Activated CD4-positive, alpha-beta T cell treated with anti-CD3 and anti-CD28 coated beads, Interleukin-2, amount 50 U/mL, for 24 hours (primary cell): ENCODE measurements around the gene ZNF12.
"Not testable (repeated sequence)": the region's sequence is repeated elsewhere in the genome, so short reads cannot be mapped to it uniquely, and the experiment has no call there.

ENCODE experiments used
- DNase-seq, 2 donors: peaks; one replicate each; pipeline ENCODE4 v3.0.0-alpha.2; 2020; ENCODE audit warnings: low read depth in 1 of 2, low spot score in 1 of 2

ZNF12 gene

DNA sequence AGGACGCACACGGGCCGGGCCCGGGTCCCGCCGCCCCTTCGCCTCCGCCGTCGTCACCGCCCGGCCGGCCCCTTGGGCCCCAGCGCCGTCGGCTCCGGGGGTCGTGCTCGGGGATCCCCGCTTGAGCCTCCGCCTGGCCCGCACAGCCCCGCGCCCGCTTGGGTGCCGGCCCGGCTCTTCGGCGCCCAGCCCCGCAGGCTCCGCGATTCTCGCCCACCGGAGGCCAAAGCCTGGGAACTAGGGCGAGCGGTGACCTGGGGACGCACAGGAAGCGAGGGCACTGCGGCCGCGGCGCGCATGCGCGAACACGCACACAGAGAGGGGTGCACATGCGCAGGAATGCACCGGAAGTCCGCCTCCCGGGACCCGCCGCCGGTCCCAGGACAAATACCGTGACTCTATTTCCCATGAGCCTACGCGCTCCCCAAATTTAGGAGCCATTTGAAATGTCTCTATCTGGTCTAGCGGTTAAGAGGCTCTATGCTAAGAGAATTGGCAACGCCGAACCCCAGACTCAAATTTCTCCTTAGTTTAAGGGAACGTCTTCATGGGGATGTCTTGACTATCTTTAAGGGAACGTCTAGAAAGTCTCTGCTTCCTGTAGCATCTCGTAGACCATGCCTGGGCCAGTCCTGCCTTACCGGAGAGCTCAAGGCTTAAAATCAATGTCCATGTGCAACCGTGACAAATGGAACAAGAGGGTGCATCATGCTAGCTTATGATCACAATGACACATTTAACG is at the start of gene ZNF12:
TSS of gene ZNF12 (minus strand) at position 282 of the 742 bp plus-strand sequence. CDS start 1,774 bp downstream, outside the sequence.
- DNase-seq: peak; percentile 92 to 94

DNA sequence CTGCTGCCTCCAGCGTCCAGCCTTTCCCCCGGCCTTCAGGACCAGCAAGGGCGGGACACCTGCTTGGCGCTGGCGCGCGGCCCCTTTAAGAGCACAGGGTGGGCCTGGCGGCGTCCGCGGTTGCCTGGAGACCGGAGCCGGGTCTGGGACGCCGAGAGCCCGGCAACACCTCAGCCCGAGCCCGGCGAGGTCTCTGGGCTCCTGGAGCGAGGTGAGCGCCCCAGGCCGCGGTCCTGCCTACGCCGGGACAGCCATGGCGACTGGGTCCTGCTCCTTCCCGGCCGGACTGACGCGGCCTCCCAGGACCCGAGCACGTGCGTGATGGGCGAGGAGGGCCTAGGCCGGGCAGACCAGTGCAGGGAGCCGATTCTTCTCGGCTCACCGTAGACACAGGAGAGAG is 47.2 kb upstream of the ZNF12 start, which contains the start of gene RSPH10B2:
TSS of gene RSPH10B2 (plus strand) at position 140 of the 400 bp plus-strand sequence. CDS start 3,575 bp downstream, outside the sequence.
- not testable (repeated sequence) for DNase-seq

DNA sequence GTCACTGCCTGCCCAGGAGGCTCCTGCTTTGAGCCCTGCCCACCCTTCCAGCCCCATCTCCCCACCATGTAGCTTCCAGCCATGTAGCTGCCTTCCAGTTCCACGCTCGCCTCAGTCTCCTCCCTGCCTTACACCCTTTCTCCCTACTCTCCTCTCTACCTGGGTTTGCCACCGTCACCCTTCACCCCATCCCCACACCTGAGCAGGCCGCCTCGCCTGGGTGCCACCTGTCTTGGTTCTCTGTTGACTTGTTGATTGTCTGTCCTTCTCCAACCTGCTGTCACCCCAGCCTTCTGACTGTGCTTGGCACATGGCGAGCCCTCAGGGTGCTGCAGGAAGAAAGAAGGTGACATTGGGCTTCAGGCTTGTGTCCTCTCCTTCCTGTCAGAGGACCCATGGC is 43.4 kb upstream of the ZNF12 start:
- not testable (repeated sequence) for DNase-seq

DNA sequence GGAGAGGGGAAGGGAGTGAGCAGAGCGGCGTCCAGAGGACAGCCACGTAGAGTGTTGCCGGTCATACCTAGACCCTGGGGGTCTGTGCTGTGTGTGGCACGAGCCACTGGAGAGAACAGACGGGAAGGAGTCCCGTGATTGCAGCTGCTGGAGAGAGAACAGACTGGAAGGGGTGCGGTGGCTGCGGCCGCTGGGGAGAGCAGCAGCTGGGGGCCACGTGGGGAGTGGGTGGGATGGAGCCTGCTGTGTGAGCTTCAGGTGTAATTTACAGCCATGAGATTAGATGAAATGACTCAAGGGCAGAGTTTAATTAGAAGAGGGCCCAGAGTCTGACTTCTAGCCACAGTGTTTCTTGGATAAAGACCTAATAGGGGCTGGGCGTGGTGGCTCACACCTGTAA is 42.6 kb upstream of the ZNF12 start:
- not testable (repeated sequence) for DNase-seq

DNA sequence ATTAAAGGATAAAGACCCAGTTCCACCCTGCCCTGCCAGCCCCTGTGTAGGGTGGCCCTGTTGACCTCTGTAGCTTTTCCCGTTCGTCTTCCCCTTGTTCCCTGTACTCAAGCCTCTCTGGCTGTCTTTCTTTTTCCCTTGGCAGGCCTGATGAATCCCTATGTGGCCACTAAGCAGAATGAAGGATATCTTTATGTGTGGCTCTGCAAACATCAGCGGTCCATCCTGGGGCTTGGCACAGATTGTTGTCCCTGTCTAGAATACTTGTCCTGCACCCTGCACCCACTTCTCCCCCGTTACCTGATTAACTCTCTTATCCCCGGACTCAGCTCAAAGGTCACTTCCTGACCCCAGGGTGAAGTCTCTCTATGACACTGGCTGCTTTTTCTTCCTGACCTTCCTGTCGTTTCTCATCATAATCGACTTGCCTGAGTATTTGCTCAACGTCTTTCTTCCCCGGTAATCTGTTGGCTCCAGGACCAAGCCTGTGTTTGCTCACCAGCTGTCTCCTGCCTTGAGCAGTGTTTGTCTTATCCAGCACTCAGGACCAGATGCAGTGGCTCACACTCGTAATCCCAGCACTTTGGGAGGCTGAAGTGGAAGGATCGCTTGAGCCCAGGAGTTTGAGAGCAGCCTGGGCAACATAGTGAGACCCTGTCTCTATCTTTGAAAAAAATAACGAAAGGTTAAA is 37.8 kb upstream of the ZNF12 start:
- DNase-seq: not testable (repeated sequence)

DNA sequence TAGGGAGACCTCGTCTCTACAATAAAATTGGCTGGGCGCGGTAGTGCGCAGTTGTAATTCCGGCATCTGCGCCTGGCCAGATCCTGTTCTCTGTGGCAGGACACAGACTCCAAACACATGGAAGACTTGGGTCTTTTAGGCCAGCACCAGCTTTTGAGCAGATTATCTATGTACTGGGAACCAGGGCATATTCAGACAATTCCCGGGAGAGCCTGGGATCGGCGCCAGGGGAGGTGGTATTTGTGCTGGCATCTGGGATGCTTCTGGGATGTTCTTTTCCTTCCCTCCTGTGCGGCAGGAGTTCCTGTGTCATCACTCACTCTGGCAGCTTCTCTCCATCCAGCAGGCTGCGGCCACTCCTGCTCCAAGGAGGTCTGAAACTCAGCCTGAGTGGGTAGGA is 31.7 kb upstream of the ZNF12 start:
- not testable (repeated sequence) for DNase-seq

DNA sequence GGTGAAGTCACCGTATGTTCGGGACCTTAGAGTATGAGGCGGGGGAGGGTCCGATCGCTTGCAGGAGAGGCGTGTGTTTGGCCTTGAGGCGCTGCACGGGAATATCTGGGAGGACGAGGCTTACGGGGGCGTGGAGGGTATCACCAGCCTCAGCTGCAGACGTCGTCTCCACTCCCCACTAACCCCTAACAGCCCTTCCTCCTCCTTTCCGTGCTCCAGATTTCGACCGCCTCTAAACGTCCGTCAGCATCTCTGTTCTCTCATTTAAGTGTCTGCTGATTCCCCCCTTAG is 23.5 kb upstream of the ZNF12 start:
- no peak for DNase-seq

DNA sequence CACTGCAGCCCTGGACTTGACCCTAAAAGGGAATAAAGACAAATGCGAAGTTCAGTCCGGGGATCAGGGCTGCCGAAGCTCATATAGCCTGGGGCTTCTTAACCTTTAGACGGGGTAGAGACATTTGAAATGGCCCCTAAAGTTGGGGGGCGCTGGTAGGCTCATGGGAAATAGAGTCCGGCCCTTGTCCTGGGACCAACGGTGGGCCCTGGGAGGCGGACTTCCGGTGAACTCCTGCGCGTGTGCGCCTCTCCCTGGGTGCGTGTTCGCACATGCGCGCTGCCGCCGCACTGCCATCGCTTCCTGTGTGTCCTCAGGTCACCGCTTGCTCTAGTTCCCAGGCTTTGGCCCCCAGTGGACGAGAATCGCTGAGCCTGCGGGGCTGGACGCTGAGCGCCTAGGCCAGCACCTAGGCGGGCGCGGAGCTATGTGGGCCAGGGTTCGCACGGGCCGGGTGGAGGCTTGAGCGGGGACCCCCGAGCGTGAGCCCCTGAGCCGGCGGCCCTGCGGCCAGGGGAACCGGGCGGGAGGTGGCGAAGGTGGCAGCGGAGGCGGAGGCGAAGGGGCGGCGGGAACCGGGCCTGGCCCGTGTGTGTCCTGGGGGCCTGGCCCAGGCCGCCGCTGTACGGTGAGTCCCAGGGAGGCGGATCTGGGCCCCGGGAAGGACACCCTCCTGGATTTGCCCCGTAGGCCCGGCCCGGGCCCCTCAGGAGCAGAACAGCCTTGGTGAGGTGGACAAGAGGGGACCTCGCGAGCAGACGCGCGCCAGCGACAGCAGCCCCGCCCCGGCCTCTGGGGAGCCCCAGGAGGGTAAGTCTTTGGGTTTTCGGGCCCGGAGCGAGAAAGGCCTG is 23.0 kb upstream of the ZNF12 start:
- DNase-seq: peak; percentile 69 to 71

DNA sequence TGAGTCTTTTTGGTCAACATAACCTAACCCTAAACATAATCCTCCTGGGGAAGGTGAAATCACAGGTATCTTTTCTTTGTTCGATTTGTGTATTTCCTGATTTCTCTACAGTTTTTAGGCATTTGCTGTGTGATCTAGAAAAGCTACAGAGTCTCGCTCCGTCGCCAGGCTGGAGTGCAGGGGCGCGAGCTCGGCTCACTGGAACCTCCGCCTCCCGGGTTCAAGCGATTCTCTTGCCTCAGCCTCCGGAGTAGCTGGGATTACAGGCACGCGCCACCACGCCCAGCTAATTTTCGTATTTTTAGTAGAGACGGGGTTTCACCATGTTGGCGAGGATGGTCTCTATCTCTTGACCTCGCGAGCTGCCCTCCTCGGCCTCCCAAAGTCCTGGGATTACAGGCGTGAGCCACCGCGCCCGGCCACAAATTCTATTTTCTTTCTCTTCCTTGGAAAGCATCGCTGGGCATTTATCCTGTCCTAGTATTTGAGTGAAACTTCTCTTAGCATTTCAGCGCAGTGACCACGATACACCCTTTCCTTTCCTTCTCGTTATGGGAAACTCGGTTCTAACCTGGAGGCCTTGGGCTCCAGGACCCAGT is 22.2 kb upstream of the ZNF12 start:
- not testable (repeated sequence) for DNase-seq

DNA sequence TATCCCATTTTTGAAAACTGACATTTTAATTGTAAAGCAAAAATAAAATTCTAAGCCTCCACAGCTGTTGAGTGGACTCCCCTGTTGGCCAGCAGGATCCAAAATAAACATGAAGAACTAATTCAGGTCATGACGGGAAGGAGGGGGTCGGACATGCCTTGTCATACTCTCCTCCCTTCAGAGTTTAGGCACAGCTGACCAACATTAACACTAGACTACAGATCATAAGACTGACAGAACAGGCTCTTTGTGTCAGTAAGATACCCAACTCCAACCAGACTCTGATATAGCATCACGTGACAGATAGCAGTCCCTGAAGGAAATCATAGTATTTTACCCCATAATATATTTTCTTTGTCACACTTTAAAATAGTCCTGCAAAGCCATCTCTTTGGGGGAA is 20.9 kb upstream of the ZNF12 start:
- no peak for DNase-seq

DNA sequence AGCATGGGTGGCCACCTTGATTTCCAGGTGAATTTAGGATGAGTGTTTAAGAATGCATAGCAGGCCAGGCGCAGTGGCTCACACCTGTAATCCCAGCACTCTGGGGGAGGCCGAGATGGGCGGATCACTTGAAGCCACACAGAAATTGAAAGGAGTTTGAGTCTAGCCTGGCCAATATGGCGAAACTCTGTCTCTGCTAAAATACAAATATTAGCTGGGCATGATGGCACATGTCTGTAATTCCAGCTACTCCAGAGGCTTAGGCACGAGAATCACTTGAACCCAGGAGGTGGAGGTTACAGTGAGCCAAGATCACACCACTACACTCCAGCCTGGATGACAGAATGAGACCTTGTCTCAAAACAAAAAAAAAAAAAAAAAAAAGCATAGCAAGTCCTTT is 19.6 kb upstream of the ZNF12 start:
- DNase-seq: not testable (repeated sequence)

DNA sequence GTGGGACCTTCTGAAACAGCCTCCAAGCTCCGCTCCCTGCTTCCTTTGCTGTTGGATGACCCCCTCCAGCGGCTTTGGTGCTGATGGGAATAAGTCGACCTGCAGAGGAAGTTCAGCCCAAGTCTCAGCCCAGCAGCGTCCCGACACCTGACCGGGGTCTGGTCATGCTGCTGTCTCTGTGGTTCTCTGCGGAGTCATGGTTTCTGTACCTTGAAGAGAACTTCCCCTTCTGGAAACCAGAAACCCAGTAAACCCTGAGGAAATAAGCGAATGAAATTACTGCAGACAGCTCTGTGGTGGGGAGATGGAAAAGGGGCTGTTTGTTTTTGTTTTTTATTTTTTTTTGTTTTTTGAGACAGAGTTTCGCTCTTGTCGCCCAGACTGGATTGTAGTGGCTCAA is 18.3 kb upstream of the ZNF12 start:
- no peak for DNase-seq

DNA sequence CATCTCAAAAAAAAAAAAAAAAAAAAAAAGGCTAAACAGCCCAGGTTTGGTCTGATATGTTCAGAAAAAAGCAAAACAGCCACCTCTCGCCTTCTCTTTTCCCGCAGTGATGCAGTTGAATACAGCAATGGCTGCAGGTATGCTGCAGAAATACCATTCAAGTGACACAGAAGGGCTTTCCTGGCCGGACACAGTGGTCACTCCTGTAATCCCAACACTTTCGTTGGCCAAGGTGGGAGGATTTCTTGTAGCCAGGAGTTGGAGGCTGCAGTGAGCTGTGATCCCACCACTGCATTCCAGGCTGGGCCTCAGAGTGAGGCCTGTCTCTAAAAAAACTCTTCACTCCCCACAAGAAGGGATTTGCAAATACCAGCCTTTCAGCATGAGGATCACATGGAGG is 17.6 kb upstream of the ZNF12 start:
- not testable (repeated sequence) for DNase-seq

DNA sequence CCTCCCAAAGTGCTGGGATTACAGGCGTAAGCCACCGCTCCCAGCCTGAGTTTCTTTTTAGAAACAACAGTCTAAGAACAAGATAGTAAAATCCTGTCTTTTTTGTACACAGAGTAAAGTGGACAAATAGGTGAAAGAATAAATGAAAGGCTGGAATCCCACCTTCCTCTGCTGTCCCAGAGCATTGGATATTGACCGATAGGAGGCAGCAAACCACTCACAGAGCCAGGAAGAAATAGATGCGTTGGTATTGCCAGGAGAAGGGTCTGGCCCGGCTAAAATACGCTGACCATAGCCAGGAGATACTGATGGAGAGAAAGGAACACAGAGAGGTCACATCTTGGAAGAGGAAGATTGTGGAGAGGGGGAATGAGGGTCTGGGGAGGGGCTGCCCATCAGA is 11.4 kb upstream of the ZNF12 start:
- no peak for DNase-seq

DNA sequence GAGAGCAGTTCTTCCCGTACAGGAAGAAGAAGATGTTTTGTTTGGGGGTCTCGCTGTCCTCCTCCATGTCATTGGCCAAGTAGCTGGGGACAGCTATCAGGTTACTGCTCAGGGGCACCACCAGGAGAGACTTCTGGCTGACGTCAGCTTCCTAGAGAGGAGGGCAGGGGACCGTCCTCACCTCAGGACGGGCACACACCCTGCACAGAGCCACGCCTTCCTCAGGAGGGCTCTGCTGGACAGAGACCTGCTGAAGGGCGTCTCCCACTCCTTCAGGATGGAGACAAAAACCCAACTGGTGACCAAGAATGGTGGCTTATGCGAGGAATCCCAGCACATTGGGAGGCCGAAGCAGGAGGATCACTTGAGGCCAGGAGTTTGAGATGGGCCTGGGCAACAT is 9.2 kb upstream of the ZNF12 start:
- not testable (repeated sequence) for DNase-seq

DNA sequence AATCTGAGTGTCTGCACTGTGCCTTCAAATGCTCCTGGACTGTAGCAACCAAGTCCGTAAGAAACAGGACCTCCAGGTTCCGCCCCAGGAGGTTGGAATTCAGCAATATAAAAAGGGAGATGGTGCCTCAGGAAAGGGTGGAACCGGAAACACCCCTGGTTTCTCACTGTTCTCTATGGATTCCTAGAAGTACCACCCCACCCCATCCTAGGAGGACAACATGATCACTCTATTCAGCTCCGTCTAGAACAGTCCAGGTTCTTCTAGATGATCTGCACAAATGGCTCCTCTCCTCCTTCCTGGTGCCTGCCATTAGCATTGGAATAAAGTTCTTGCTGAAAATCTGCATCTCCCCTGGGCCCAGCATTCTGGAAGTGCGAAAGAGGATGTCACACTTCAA is 7.6 kb upstream of the ZNF12 start:
- DNase-seq: no peak

DNA sequence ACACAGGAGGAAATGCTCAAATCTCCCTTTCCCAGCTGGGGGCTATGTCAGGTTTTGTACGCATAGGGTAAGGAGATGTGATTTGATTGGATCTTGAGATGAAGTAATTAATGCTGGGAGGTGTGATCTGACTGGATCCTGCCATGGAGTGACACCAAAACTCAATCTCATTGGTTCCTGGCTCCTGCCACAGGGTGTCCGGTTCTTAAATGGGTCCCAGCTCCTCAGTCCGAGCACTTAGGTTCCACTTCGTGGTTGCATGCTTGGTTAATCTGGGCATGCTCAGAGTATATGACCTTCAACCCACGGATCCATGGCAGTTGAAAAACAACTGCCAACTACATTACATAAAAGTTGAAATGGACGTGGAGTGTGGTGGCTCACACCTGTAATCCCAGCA is 3.1 kb upstream of the ZNF12 start:
- DNase-seq: no peak

DNA sequence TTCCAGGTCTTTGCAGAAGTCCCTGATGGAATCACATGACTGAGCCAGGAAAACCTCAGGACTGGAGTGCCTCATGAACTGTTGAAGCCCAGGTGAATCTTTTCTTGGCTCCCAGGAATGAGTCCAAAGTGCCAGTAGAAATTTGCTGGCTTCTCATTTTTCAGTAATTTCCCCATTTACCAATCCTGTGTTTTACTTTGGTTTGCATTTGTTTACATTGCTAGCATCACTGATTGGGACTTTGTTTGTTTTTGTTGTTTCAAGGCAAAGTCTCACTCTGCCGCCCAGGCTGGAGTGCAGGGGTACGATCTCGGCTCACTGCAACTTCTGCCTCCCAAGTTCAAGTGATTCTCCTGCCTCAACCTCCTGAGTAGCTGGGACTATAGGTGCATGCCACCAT is 1.6 kb upstream of the ZNF12 start:
- DNase-seq: no peak

DNA sequence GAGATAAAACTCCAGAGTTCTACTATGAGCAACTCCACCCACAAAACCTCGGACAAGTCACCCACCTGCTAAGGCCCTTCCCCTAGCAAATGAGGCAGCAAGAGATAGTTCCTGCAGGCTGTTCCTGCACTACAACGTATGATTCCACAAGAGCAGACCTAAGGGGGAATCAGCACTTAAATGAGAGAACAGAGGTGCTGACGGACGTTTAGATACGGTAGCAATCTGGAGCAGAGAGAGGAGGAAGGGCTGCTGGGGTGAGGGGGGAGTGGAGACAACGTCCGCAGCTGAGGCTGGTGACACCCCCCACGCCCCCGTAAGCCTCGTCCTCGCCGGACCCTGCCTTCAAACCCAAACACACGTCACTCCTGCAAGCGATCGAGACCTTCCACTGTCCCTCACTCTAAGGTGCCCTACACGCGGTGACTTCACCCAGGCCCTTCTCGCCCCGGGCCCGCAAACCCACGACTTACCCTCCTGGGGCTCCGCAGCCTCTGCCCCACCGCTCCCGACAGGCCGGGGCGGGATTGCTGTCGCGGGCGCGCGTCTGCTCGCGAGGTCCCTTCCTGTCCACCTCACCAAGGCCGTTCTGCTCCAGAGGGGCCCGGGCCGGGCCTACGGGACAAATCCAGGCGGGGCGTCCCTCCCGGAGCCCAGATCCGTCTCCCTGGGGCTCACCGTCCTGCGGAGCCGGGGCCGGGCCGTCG is 635 bp downstream of the ZNF12 start:
- DNase-seq: peak; percentile 4 to 14

DNA sequence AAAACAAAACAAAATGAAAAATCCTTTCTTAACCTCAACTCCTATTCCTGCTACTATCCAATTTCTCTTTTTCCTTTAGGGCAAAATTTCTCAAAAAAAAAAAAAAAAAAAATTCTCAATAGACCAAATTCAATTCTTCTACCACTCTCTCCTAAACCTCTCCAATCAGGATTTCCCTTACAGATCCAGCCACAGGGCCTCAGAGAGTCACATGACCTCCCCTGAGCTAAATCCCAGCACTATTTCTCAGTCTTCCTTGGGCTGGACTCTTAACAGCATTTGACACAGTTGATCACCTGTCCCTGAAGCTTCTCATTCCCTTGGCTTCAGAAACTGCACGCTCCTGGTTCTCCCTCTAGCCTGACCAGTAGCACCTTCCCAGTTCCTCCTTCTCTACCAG is 4.9 kb downstream of the ZNF12 start:
- DNase-seq: no peak

DNA sequence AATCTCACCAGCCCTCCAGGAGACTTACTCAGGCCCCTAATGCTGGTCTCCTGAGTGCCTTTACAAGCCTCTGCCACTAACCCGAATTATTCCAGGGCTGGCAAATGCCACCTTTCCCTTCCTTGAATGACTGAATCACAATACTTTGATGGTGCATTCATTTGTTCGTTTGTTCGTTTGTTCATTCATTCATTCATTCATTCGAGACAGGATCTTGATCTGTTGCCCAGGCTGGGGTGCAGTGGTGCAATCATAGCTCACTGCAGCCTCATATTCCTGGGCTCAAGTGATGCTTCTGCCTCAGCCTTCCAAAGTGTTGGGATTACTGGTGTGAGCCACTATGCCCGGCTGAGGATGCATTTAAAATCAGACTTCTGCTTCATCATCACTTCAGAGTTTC is 6.0 kb downstream of the ZNF12 start:
- no peak for DNase-seq
